AG04449 (cell line): ENCODE measurements around the gene DLX3.

Source experiments
- CTCF ChIA-PET: fragments of 350-600 bp; formaldehyde crosslinking; extraction: SDS; loops from one replicate; lab custom pipeline; 2021; ENCODE audit warnings: antibody characterized with exemption; lab: Yijun Ruan, JAX
- POLR2A ChIA-PET: fragments of 400-600, 350-600 bp; formaldehyde crosslinking; extraction: SDS; loops from one replicate; lab custom pipeline; 2020; ENCODE audit warnings: antibody characterized with exemption, inconsistent platforms; lab: Yijun Ruan, JAX
- DNase-seq: peaks from one replicate; pipeline ENCODE4 v3.0.0-alpha.2; 2010; ENCODE audit warnings: low read depth, low spot score
- H3K4me3 ChIP-seq: 2 replicates; pipeline ENCODE4 v1.5.1; 2011; ENCODE audit warnings: low read depth, mild to moderate bottlenecking, control low read depth, low read length
- CTCF ChIP-seq: IDR thresholded peaks from one replicate; pipeline ENCODE4 v1.5.1; 2011; ENCODE audit warnings: mild to moderate bottlenecking, moderate library complexity, low read length, control low read depth, inconsistent platforms; ENCODE audit not compliant: insufficient read depth; ENCODE audit errors: missing control alignments

The DLX3 gene

DNA sequence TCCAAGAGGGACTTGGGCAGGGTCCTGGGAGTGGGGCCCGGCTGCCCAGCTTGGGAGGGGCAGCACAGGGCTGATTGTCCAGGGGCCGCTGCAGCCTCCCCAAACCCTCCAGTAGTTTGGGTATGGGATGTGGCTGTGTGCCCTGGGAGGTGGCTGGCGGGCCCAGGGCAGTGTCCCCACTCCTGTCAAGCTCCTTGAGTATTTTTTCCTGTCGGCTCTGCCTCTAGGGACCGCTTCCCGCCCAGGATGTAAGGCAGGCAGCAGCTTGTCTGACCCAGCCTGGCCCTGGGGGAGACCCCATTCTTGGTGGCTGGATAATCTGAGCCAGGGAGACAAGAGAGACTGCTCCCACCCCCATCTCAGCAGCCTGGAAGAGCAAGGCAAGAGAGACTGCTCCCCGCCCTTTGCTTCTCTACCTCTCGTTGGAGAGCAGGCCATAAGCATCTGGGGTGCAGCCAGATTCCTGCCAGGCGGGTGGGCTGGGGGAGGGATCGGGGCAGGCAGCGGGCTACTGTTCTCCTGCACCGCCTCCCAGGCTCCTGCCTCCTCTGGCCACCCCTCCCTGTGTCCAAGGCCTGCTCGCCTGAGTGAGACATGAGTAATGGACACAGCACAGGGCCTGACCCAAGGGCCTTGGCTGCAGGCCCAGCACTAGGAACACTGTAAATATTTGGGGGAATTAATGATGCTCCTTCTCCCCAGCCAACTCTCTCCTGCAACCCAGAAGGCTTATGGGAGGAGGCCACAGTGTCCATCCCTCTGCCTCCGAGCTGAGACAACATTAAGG is 42.5 kb upstream of the DLX3 start:
- no peak overlapping the region for H3K4me3 ChIP-seq
- no peak for DNase-seq
- no peak for TF ChIP-seq CTCF
- ChIA-PET POLR2A (no interaction called here), CTCF (interaction anchor here (1.4 to 3.9 kb wide), 4 partner anchors 10 to 57 kb away, joined by 5 to 24 read pairs (median 7); partner anchors contain the start of gene PDK2)

GRCh38 chr17:50036455-50037261 is 41.6 kb upstream of the DLX3 start:
- TF ChIP-seq CTCF, result no peak
- no peak overlapping the region for H3K4me3 ChIP-seq
- CTCF ChIA-PET, result interaction anchor here (1.4 to 3.9 kb wide), 8 partner anchors 9 to 58 kb away, joined by 4 to 24 read pairs (median 7); partner anchors contain the start of genes ITGA3 and PDK2
- DNase-seq, result no peak
- POLR2A ChIA-PET, result interaction anchor here (1.2 to 1.9 kb wide), 3 partner anchors 17 to 26 kb away, joined by 3 to 4 read pairs (median 3); partner anchors contain the start of gene ITGA3

- CTCF ChIA-PET, result interaction anchor here (1.4 to 11.1 kb wide), 7 partner anchors 9 to 58 kb away, joined by 4 to 188 read pairs (median 13); partner anchors contain the start of gene ITGA3
- no peak overlapping the region for H3K4me3 ChIP-seq
- DNase-seq, result no peak
- POLR2A ChIA-PET, result interaction anchor here (1.2 to 1.9 kb wide), 3 partner anchors 17 to 27 kb away, joined by 3 to 4 read pairs (median 3); partner anchors contain the start of gene ITGA3
- TF ChIP-seq CTCF, result no peak
Measured at GRCh38 chr17:50035945-50036344, 40.9 kb upstream of the DLX3 start.

DNA sequence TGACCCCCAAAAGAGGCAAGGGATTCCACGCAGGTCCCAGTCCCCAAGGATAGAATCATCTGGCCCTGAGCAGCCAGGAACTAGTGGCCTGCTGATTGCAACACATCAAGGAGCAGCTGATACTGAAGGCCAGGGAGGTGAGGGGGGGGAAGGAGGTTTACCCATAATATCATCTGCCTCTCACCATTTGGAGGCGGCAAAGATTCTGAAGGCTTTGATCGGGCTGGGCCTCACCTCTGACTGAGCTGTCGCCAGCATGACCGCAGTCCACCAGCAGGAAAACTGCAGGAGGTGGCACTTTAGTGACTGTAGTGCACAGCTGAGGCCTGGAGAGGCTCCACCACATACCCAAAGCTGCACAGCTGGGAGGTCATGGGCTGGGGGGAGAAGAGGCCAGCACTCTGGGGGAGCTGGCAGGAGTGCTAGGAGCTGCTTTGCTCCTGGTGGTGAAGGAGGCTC is 40.4 kb upstream of the DLX3 start:
- POLR2A ChIA-PET, result interaction anchor here (1.2 to 1.9 kb wide), 3 partner anchors 18 to 27 kb away, joined by 3 to 4 read pairs (median 3); partner anchors contain the start of gene ITGA3
- no peak overlapping the region for H3K4me3 ChIP-seq
- CTCF ChIA-PET, result interaction anchor here (1.4 to 11.1 kb wide), 6 partner anchors 8 to 58 kb away, joined by 4 to 188 read pairs (median 14); partner anchors contain the start of gene ITGA3
- DNase-seq, result no peak
- TF ChIP-seq CTCF, result no peak

DNA sequence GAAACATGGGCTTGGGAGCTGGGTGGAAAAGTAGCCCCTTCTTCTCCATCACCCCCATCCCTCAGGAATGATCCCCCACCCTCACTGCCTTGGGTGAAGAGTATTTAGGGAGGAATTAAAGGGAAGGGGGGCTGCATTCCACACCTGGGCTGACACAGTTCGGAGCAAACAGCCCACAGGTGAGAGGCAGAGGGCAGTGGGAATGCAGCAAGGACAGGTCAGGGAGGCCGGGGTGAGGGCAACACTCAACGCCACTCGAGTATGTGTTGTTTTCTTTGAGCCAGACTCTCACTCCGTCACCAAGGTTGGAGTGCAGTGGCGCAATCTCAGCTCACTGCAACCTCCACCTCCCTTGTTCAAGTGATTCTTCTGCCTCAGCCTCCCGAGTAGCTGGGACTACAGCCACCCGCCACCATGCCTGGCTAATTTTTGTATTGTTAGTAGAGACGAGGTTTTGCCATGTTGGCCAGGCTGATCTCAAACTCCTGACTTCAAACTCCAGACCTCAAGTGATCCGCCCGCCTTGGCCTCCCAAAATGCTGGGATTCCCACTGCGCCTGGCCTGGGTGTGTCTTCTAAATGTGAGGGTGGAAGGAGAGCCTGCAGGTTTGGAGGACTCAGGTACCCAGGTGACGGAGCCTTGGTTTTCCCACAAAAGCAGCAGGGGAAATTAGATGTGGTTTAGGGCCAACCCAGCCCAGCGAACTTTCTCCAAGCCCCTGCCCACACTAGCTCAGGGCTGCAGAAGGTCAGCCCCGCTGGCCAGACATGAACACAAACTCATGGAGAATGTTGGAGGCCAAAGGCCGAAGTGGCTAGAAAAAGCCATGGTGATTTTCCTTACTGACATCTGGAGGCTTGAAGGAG is 39.7 kb upstream of the DLX3 start:
- H3K4me3 ChIP-seq, result no peak overlapping the region
- no peak for DNase-seq
- CTCF ChIA-PET, result interaction anchor here (1.2 to 11.1 kb wide), 7 partner anchors 8 to 59 kb away, joined by 3 to 188 read pairs (median 13); partner anchors contain the start of gene ITGA3
- no peak for TF ChIP-seq CTCF
- POLR2A ChIA-PET, result interaction anchor here (1.9 kb wide), 1 partner anchor 28 kb away, joined by 4 read pairs; no protein-coding TSS in a partner anchor
